Choroid plexus epithelial cell (primary cell): ENCODE measurements around the gene SAXO1.

Experiments
- DNase-seq: peaks from one replicate; pipeline ENCODE4 v3.0.0-alpha.2; 2010; ENCODE audit warnings: low read depth
- H3K4me3 ChIP-seq: 2 replicates; pipeline ENCODE4 v1.5.1; 2011; ENCODE audit warnings: low read depth, mild to moderate bottlenecking, control low read depth, low read length, moderate library complexity
- TF ChIP-seq, protein P1 (sequence below): conservative IDR thresholded peaks from 2 replicates; pipeline ENCODE4 v1.5.1; 2011; ENCODE audit warnings: low read depth, mild to moderate bottlenecking, control low read depth, inconsistent platforms, low read length, moderate library complexity

Gene SAXO1

DNA sequence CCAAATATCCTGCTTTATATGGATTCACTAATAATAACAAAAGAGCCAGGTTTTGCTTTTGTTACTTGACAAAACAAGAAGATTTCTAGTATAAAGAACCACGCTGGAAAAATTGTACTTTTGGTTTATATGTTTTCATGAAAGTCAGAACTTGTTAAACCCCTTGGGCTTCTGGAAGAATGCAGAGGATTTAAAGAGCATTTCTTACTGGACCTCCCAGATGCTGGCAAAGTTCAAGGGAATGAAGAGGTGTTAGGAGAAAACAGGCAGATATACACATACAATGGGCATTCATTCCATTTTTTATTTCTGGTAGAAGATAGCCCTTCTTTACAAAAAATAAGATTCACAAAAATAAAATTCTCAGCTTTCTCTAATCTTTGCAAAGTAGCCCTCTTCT, 61.1 kb downstream of the SAXO1 start:
- TF ChIP-seq, protein P1, sequence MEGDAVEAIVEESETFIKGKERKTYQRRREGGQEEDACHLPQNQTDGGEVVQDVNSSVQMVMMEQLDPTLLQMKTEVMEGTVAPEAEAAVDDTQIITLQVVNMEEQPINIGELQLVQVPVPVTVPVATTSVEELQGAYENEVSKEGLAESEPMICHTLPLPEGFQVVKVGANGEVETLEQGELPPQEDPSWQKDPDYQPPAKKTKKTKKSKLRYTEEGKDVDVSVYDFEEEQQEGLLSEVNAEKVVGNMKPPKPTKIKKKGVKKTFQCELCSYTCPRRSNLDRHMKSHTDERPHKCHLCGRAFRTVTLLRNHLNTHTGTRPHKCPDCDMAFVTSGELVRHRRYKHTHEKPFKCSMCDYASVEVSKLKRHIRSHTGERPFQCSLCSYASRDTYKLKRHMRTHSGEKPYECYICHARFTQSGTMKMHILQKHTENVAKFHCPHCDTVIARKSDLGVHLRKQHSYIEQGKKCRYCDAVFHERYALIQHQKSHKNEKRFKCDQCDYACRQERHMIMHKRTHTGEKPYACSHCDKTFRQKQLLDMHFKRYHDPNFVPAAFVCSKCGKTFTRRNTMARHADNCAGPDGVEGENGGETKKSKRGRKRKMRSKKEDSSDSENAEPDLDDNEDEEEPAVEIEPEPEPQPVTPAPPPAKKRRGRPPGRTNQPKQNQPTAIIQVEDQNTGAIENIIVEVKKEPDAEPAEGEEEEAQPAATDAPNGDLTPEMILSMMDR = no peak
- H3K4me3 ChIP-seq = no peak overlapping the region
- DNase-seq = no peak

DNA sequence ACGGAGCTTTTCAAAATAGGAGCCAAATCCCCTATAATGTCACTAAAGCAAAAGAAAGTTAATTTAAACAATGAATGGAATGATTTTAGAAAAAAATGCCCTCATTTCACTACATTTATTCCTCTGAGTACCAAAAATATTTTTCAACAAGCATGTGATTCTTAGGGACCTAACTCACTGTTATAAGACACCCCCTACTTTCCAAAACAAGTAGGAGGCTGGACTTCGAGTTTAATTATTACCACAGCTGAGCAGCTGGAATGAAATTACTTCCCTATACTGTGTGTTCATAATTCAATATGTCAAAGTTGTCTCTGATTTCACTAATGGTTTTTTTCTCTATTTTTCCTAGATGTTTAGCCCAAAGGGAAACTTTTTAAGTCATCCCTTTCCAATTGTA, 61.6 kb downstream of the SAXO1 start:
- no peak overlapping the region for H3K4me3 ChIP-seq
- DNase-seq = no peak
- TF ChIP-seq, protein P1 = no peak

DNA sequence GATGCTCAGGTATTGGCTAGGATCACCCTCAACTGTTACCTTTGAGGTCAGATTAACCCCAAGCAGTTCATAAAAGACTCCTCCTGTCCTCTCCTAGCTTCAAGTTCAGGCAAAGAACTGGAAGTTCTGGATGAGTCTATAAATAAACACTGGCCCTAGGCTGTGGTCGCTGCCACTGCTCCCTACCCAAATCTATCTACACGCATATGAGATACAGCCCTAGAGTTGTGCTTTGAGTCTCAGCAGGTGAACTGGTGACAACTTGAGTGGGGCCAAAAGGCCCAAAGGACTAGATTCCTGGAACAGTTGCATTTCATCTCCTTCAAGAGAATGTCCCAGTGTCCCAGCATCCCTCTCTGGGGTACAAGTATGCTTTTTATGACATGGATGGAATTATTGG, 62.6 kb downstream of the SAXO1 start:
- H3K4me3 ChIP-seq = no peak overlapping the region
- TF ChIP-seq, protein P1 = no peak
- DNase-seq = no peak

DNA sequence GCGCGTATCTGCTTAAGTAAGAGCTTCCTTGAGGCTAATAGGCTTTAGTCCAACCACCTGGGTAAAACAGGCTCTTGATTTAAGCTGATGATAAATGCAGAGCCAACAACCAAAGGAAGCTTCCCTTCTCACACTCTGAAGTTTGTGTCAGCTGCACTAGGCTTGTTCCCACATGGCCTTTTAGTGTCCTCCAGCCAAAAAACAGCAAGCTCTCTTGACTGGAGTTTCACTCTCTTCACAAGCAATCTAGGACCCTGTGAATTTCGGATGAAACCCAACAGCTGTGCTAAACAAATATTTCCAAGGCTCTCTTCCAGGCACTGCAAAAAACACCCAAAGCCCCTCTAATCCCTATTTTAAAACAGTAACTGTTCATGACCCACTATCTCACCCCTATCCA, 63.9 kb downstream of the SAXO1 start:
- no peak overlapping the region for H3K4me3 ChIP-seq
- TF ChIP-seq, protein P1 = no peak
- no peak for DNase-seq

DNA sequence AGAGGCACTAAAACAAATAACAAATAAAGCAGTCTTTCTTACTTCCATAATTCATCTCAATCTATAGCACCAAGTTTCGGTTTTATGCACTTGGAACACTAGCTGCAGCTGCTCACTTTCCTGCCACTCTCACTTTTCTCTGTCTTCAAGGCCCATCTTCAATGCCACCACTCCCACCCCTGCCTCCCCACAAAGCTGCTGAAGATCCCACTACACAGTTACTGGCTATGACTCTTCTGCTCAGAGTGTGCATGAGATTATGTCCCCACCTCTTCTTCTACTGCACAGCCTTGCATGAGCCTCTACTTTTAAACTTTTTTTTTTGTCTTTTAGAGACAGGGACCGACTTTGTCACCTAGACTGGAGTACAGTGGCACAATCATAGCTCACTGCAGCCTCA, 77.4 kb downstream of the SAXO1 start:
- DNase-seq = no peak
- no peak overlapping the region for H3K4me3 ChIP-seq
- TF ChIP-seq, protein P1 = no peak

DNA sequence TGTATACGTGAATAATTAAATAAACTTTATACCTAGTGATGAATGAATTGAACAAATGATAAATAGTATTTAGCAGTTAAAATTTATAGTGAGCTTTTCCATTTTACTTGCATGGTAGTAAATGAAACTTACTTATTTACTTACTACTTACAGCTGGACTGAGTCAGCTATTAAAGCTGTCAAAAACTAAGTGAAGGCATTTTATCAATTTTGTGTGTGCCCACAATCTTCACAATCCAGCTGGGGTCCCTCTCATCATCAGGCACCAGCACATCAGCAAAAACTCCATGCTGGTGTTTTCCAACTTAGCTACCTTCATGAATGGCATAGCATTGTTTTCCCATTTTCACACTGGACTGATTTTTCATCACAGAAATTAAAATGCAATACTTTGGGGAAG, 81.1 kb downstream of the SAXO1 start:
- no peak overlapping the region for H3K4me3 ChIP-seq
- TF ChIP-seq, protein P1 = no peak
- DNase-seq = no peak

DNA sequence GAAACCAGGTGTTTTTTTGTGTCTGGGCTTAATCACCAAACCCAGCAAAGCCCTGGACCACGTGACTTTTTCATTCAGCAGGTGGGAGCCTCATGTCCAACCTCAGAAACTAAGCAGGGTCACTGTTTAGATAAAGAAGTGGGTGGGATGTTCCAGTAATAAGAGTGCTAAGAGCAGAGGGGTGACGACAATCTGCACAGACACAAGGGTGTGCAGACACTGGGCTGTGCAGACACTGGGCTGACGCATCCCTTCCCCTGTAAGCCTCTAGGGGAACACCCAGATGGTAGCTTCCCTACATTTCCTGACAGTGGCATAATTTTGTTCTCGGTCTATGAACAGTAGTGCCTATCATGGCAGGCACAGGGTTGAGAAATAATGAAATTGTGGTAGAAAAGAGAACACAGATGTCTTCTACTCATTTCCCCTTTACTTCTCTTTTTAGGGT, 85.1 kb downstream of the SAXO1 start:
- no peak overlapping the region for H3K4me3 ChIP-seq
- no peak for DNase-seq
- TF ChIP-seq, protein P1 = no peak
